Measurements from ENCODE around the gene AGPAT4. TPM values are rescaled to one million over a fixed set of nuclear protein-coding genes. Genes with fewer than 3 reads are reported as not detected.
A peak's percentile ranks its signal among the peaks of the same experiment; 100 is the strongest.

AGPAT4 gene
- total and polyA plus RNA-seq, 4 donors, result 3.7 to 32.8 (median 9.7) TPM

- H3K36me3 ChIP-seq (ENCODE audit: control insufficient read depth in 4 of 4, insufficient read depth in 4 of 4, low read length in 4 of 4), result peaks cover 0 to 1% (median 0%) of the 10 kb centered on the region in 4 donors
- ATAC-seq (ENCODE audit: insufficient read depth, low FRiP score) (no peak), DNase-seq (no peak)
- no peak for TF ChIP-seq CTCF (IDR thresholded peaks at IDR 0.05; ENCODE audit: control extremely low read depth, extremely low read depth)
- H3K27ac ChIP-seq (ENCODE audit: low read depth in 1 of 2, low read length in 1 of 2), result no peak overlapping the region
- WGBS, 2 donors, result 89 to 93% methylated on average over 2 of the region's 2 CpGs
- no peak overlapping the region for H3K4me3 ChIP-seq
- H3K9ac ChIP-seq (ENCODE audit: insufficient read depth in 1 of 2, low read length in 2 of 2), result no peak overlapping the region
- H3K4me1 ChIP-seq (ENCODE audit: control insufficient read depth in 5 of 5, insufficient read depth in 5 of 5, low read length in 5 of 5), result peaks cover 0 to 8% (median 0%) of the 10 kb centered on the region in 5 donors
- H3K27me3 ChIP-seq (ENCODE audit: control insufficient read depth in 3 of 3, insufficient read depth in 3 of 3, low read length in 2 of 3), result no peaks in the 10 kb centered on the region
- no peaks in the 10 kb centered on the region for H3K9me3 ChIP-seq (ENCODE audit: control insufficient read depth in 4 of 4, insufficient read depth in 3 of 4, low read length in 3 of 4)
Observed at GRCh38 chr6:161171207-161171606, 102.7 kb downstream of the AGPAT4 start.

GRCh38 chr6:161169696-161170095, 104.2 kb downstream of the AGPAT4 start:
- Histone ChIP-seq H3K36me3 (ENCODE audit: control insufficient read depth in 4 of 4, insufficient read depth in 4 of 4, low read length in 4 of 4) (peaks cover 0 to 7% (median 5%) of the 10 kb centered on the region in 4 donors), H3K27ac (ENCODE audit: low read depth in 1 of 2, low read length in 1 of 2) (peak overlapping the region in 1 of 2 donors; percentile 66), H3K4me3 (no peak overlapping the region), H3K9ac (ENCODE audit: insufficient read depth in 1 of 2, low read length in 2 of 2) (no peak overlapping the region), H3K27me3 (ENCODE audit: control insufficient read depth in 3 of 3, insufficient read depth in 3 of 3, low read length in 2 of 3) (no peaks in the 10 kb centered on the region), H3K9me3 (ENCODE audit: control insufficient read depth in 4 of 4, insufficient read depth in 3 of 4, low read length in 3 of 4) (no peaks in the 10 kb centered on the region), H3K4me1 (ENCODE audit: control insufficient read depth in 5 of 5, insufficient read depth in 5 of 5, low read length in 5 of 5) (peaks cover 0 to 8% (median 0%) of the 10 kb centered on the region in 5 donors)
- TF ChIP-seq CTCF (IDR thresholded peaks at IDR 0.05; ENCODE audit: control extremely low read depth, extremely low read depth), result no peak
- DNase-seq, result peak in 2 of 3 donors; percentile 19 to 34
- ATAC-seq (ENCODE audit: insufficient read depth, low FRiP score), result no peak
- WGBS, 2 donors, result 65 to 73% methylated on average over 4 of the region's 4 CpGs

GRCh38 chr6:161169035-161169434, 104.8 kb downstream of the AGPAT4 start:
- Histone ChIP-seq H3K4me3 (no peak overlapping the region), H3K36me3 (ENCODE audit: control insufficient read depth in 4 of 4, insufficient read depth in 4 of 4, low read length in 4 of 4) (peaks cover 0 to 7% (median 6%) of the 10 kb centered on the region in 4 donors), H3K9ac (ENCODE audit: insufficient read depth in 1 of 2, low read length in 2 of 2) (no peak overlapping the region), H3K4me1 (ENCODE audit: control insufficient read depth in 5 of 5, insufficient read depth in 5 of 5, low read length in 5 of 5) (peaks cover 0 to 8% (median 0%) of the 10 kb centered on the region in 5 donors), H3K9me3 (ENCODE audit: control insufficient read depth in 4 of 4, insufficient read depth in 3 of 4, low read length in 3 of 4) (no peaks in the 10 kb centered on the region), H3K27ac (ENCODE audit: low read depth in 1 of 2, low read length in 1 of 2) (no peak overlapping the region), H3K27me3 (ENCODE audit: control insufficient read depth in 3 of 3, insufficient read depth in 3 of 3, low read length in 2 of 3) (no peaks in the 10 kb centered on the region)
- 97 to 100% methylated on average over 2 of the region's 2 CpGs for WGBS, 2 donors
- DNase-seq, result no peak
- ATAC-seq (ENCODE audit: insufficient read depth, low FRiP score), result no peak
- TF ChIP-seq CTCF (IDR thresholded peaks at IDR 0.05; ENCODE audit: control extremely low read depth, extremely low read depth), result no peak

Data from lung (tissue), 12 donors.